CD14-positive monocyte (primary cell): Measurements from ENCODE around the gene ADRA2C. TPM values are rescaled to one million over a fixed set of nuclear protein-coding genes. Genes with fewer than 3 reads are reported as not detected.

Source experiments
- DNase-seq, 3 donors: peaks; one replicate each; pipeline ENCODE4 v3.0.0-alpha.2; 2011 to 2022
- H2AFZ ChIP-seq: 2 replicates; pipeline ENCODE4 v1.6.0; 2012; ENCODE audit warnings: mild to moderate bottlenecking, low read depth, low read length, inconsistent platforms; ENCODE audit not compliant: insufficient read depth, poor library complexity, severe bottlenecking
- H3K27ac ChIP-seq, 2 donors: 1 replicate in 1 of 2; 2 replicates in 1 of 2; pipeline ENCODE4 v1.5.1; 2012 to 2013; ENCODE audit warnings: low read length in 2 of 2, control low read depth in 1 of 2, inconsistent platforms in 1 of 2, low read depth in 1 of 2, mild to moderate bottlenecking in 1 of 2
- H3K27me3 ChIP-seq, 2 donors: one replicate each; pipeline versions ENCODE4 v1.6.0 to v1.6.1; 2011 to 2013; ENCODE audit warnings: low read length in 2 of 2; ENCODE audit not compliant: control insufficient read depth in 2 of 2, insufficient read depth in 2 of 2
- H3K36me3 ChIP-seq, 2 donors: replicated peaks in 1 of 2; 1 replicate in 1 of 2; 2 replicates in 1 of 2; pipeline versions ENCODE4 v1.5.1 to v1.6.1; 2012 to 2013; ENCODE audit warnings: low read length in 2 of 2, control low read depth in 1 of 2, inconsistent platforms in 1 of 2, mild to moderate bottlenecking in 1 of 2; ENCODE audit not compliant: insufficient read depth in 2 of 2, control insufficient read depth in 1 of 2
- H3K4me1 ChIP-seq, 2 donors: 1 replicate in 1 of 2; 2 replicates in 1 of 2; pipeline versions ENCODE4 v1.5.1 to v1.6.1; 2012 to 2013; ENCODE audit warnings: low read length in 2 of 2, control low read depth in 1 of 2, inconsistent platforms in 1 of 2, mild to moderate bottlenecking in 1 of 2, moderate library complexity in 1 of 2; ENCODE audit not compliant: insufficient read depth in 2 of 2, control insufficient read depth in 1 of 2
- H3K4me2 ChIP-seq: replicated peaks from 2 replicates; pipeline ENCODE3; 2012; ENCODE audit warnings: low read length, moderate library complexity, mild to moderate bottlenecking; ENCODE audit not compliant: poor library complexity, severe bottlenecking; ENCODE audit errors: extremely low read depth
- H3K4me3 ChIP-seq, 3 experiments: fragments of 200-600 bp in 1 of 3; sonication (generic) in 1 of 3; replicated peaks in 1 of 3; 1 replicate in 2 of 3; 2 replicates in 1 of 3; pipeline ENCODE4 v1.5.1; 2011 to 2013; ENCODE audit warnings: low read length in 3 of 3, mild to moderate bottlenecking in 3 of 3, control low read depth in 2 of 3, low read depth in 2 of 3, inconsistent platforms in 1 of 3, moderate library complexity in 1 of 3
- H3K79me2 ChIP-seq: 2 replicates; pipeline ENCODE4 v1.6.0; 2012; ENCODE audit warnings: mild to moderate bottlenecking, control low read depth, inconsistent platforms, low read length, moderate library complexity; ENCODE audit not compliant: insufficient read depth
- H3K9ac ChIP-seq: 2 replicates; pipeline ENCODE4 v1.6.0; 2017; ENCODE audit warnings: low read length, mild to moderate bottlenecking; ENCODE audit not compliant: insufficient read depth, poor library complexity, severe bottlenecking
- H3K9me3 ChIP-seq, 2 donors: replicated peaks in 1 of 2; 1 replicate in 1 of 2; 2 replicates in 1 of 2; pipeline versions ENCODE4 v1.5.1 to v1.6.1; 2012 to 2013; ENCODE audit warnings: low read length in 2 of 2, control low read depth in 1 of 2; ENCODE audit not compliant: control insufficient read depth in 1 of 2, insufficient read depth in 1 of 2
- H4K20me1 ChIP-seq: 2 replicates; pipeline ENCODE4 v1.6.0; 2012; ENCODE audit warnings: mild to moderate bottlenecking, low read length, control low read depth, moderate library complexity; ENCODE audit not compliant: insufficient read depth
- H3K27ac Mint-ChIP-seq, 7 donors: one replicate each; pipeline ENCODE4 v1.8.0; 2020; ENCODE audit warnings: mild to moderate bottlenecking in 7 of 7, mixed read lengths in 7 of 7, moderate library complexity in 6 of 7, inconsistent platforms in 2 of 7
- H3K27me3 Mint-ChIP-seq, 3 donors: one replicate each; pipeline ENCODE4 v1.8.0; 2021 to 2022; ENCODE audit warnings: low read depth in 3 of 3, mild to moderate bottlenecking in 3 of 3, mixed read lengths in 3 of 3, moderate library complexity in 3 of 3, inconsistent platforms in 1 of 3
- H3K36me3 Mint-ChIP-seq, 2 donors: one replicate each; pipeline ENCODE4 v1.8.0; 2020; ENCODE audit warnings: mixed read lengths in 2 of 2, inconsistent platforms in 1 of 2, mild to moderate bottlenecking in 1 of 2
- H3K4me1 Mint-ChIP-seq: one replicate; pipeline ENCODE4 v1.8.0; 2020; ENCODE audit warnings: mild to moderate bottlenecking, mixed read lengths
- H3K4me3 Mint-ChIP-seq, 2 donors: one replicate each; pipeline ENCODE4 v1.8.0; 2020; ENCODE audit warnings: mild to moderate bottlenecking in 2 of 2, mixed read lengths in 2 of 2, moderate library complexity in 1 of 2
- H3K9me3 Mint-ChIP-seq, 7 donors: one replicate each; pipeline ENCODE4 v1.8.0; 2020 to 2022; ENCODE audit warnings: mixed read lengths in 7 of 7, mild to moderate bottlenecking in 6 of 7, moderate library complexity in 6 of 7, inconsistent platforms in 2 of 7
- WGBS: methylation state at CpG from one replicate; pipeline ENCODE4 v1.1.5; 2013; ENCODE audit warnings: missing lambda C conversion rate; ENCODE audit not compliant: insufficient coverage; 5-methylcytosine and 5-hydroxymethylcytosine counted together
- intact Hi-C, 2 donors: fragments of 100-400 bp; cut with micrococcal nuclease; formaldehyde crosslinking; loops; one replicate each; pipeline versions ENCODE4 v1.15.0 to v1.15.1; 2023
- polyA plus RNA-seq, 3 donors: library from polyadenylated mRNA; depleted of rRNA in 1 of 3; unstranded in 2 of 3; stranded (reverse) in 1 of 3; fragments of 300-500 nt in 2 of 3; fragments of >200 nt in 1 of 3; fragmentation: Illumina TruSeq in 2 of 3; gene quantifications; 1 replicate in 2 of 3; 2 replicates in 1 of 3; pipeline ENCODE4 v1.2.3, GENCODE V29; 2012 to 2021
- TF ChIP-seq, protein P1 (sequence below): fragments of 200-600 bp; IDR thresholded peaks from one replicate; pipeline ENCODE4 v1.8.0; 2022; ENCODE audit warnings: antibody characterized with exemption, mild to moderate bottlenecking

ADRA2C gene
- polyA plus RNA-seq, 3 donors: not detected

DNA sequence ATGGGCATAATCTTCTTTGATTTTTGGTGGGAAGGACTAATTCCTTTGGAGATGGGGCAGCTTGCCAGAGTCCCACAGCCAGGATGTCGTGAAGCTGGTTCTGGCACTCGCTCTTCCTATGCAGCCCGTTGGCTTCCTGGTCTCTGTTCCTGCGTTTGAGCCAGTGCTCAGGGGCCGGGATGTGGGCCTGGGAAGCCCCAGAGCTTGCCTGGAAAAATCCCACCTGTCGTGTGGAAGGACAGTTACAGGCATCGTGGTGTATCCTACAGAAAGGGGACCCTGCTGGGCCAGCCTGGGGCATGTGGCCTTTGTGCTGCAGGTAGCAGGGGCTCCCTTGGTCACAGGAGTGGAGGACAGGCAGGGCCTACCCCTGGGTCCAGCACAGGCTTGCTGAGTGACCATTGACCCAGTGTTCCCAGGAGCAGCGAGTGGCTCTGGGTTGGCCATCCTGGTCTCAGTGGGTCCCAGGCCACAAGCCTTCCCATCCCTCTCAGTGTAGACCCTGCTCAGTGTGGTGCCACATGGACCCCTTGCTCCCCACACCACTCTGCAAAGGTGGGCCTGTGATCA lies 50.2 kb downstream of the ADRA2C start:
- H3K36me3 ChIP-seq: no peaks in the 10 kb centered on the region
- H3K9me3 ChIP-seq: no peaks in the 10 kb centered on the region
- Mint-ChIP-seq H3K4me1 (no peaks in the 10 kb centered on the region), H3K9me3 (peaks cover 0 to 3% (median 0%) of the 10 kb centered on the region in 7 donors), H3K4me3 (no peak overlapping the region), H3K27me3 (peaks cover 2 to 6% (median 4%) of the 10 kb centered on the region in 3 donors), H3K36me3 (no peaks in the 10 kb centered on the region), H3K27ac (no peak overlapping the region)
- H2AFZ ChIP-seq: no peak overlapping the region
- TF ChIP-seq, protein P1, sequence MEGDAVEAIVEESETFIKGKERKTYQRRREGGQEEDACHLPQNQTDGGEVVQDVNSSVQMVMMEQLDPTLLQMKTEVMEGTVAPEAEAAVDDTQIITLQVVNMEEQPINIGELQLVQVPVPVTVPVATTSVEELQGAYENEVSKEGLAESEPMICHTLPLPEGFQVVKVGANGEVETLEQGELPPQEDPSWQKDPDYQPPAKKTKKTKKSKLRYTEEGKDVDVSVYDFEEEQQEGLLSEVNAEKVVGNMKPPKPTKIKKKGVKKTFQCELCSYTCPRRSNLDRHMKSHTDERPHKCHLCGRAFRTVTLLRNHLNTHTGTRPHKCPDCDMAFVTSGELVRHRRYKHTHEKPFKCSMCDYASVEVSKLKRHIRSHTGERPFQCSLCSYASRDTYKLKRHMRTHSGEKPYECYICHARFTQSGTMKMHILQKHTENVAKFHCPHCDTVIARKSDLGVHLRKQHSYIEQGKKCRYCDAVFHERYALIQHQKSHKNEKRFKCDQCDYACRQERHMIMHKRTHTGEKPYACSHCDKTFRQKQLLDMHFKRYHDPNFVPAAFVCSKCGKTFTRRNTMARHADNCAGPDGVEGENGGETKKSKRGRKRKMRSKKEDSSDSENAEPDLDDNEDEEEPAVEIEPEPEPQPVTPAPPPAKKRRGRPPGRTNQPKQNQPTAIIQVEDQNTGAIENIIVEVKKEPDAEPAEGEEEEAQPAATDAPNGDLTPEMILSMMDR: no peak
- H3K27me3 ChIP-seq: no peaks in the 10 kb centered on the region
- intact Hi-C loops: no loop called here
- no peak overlapping the region for H3K4me2 ChIP-seq
- DNase-seq: no peak
- no peak overlapping the region for H3K4me3 ChIP-seq
- H3K4me1 ChIP-seq: no peaks in the 10 kb centered on the region
- H4K20me1 ChIP-seq: no peaks in the 10 kb centered on the region
- WGBS: 84% methylated on average over 8 of the region's 8 CpGs
- H3K9ac ChIP-seq: no peak overlapping the region
- H3K79me2 ChIP-seq: no peaks in the 10 kb centered on the region
- no peak overlapping the region for H3K27ac ChIP-seq

DNA sequence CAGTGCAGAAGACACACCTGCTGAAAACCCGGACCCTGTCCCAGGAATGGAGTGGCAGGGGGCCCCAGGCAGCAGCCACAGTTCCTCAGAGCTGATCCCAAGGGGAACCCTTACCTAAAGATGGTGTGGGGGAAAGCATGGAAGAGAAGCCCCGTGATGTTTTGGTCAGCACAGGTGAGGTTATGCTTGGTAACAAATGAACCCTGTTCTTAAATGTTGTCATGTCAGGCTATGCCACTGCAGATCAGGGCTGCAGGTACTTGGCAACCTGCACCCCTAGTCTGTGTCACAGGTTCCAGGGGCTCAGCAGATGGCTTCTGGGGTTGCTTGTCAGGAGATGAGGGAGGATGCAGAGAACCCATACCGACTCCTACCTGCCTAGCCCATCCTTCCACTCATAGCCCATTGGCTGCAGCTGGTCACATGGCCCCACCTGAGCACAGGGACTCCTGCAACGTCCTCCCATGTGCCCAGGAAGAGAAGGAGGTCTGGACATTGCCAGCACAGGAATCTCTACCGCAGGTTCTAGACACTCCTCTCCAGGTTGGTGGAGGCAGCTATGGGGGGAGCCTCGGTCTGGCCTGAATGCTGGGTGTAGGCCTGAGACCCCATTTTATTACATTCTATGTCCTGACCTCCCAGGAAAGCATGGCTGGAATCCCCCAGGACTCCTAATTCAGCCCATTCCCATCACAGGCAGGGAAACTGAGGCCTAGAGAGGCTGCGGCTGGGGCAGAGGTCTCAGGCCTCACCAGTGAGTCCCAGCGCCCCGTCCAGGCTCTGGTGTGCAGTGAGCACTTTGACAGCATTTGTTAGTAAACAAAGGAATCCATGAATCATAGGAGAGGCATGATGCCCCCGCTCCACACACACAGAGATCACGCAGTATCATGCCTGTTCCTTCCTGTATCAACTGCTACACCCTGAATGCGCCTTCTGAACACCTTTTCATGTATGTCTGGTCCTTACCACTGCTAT lies 51.1 kb downstream of the ADRA2C start:
- Histone ChIP-seq H3K79me2 (no peaks in the 10 kb centered on the region), H3K36me3 (no peaks in the 10 kb centered on the region), H3K9me3 (no peaks in the 10 kb centered on the region), H3K27me3 (no peaks in the 10 kb centered on the region), H2AFZ (no peak overlapping the region), H3K4me3 (no peak overlapping the region), H4K20me1 (no peaks in the 10 kb centered on the region), H3K27ac (no peak overlapping the region), H3K4me1 (no peaks in the 10 kb centered on the region), H3K4me2 (no peak overlapping the region), H3K9ac (no peak overlapping the region)
- peaks cover 0 to 3% (median 0%) of the 10 kb centered on the region in 7 donors for H3K9me3 Mint-ChIP-seq
- H3K27ac Mint-ChIP-seq: no peak overlapping the region
- H3K36me3 Mint-ChIP-seq: no peaks in the 10 kb centered on the region
- peaks cover 2 to 6% (median 4%) of the 10 kb centered on the region in 3 donors for H3K27me3 Mint-ChIP-seq
- intact Hi-C loops: no loop called here
- TF ChIP-seq, protein P1: no peak
- WGBS: 86% methylated on average over 6 of the region's 12 CpGs
- DNase-seq: no peak
- H3K4me1 Mint-ChIP-seq: no peaks in the 10 kb centered on the region
- peak overlapping the region in 1 of 2 donors; percentile 26 for H3K4me3 Mint-ChIP-seq

Other genes starting within 250 kb of the ADRA2C start
- gene LRPAP1, start 234.0 kb upstream of the ADRA2C start, polyA plus RNA-seq: 100 to 1,000 TPM; 169 to 204 (median 180) TPM